Thymus (tissue), 14 donors: ENCODE data around the gene TBCC. TPM values are rescaled to one million over a fixed set of nuclear protein-coding genes. Genes with fewer than 3 reads are reported as not detected.

Experiments used
- DNase-seq, 9 donors: peaks; one replicate each; pipeline ENCODE4 v3.0.0-alpha.2; 2013; ENCODE audit warnings: low spot score in 9 of 9, low read depth in 6 of 9, missing footprints in 1 of 9
- H3K27ac ChIP-seq, 2 donors: one replicate each; pipeline ENCODE4 v1.5.1; 2013; ENCODE audit warnings: control low read depth in 1 of 2, low read depth in 1 of 2, low read length in 1 of 2, mild to moderate bottlenecking in 1 of 2, moderate library complexity in 1 of 2
- H3K27me3 ChIP-seq, 2 donors: one replicate each; pipeline ENCODE4 v1.5.1; 2013; ENCODE audit warnings: low read length in 1 of 2; ENCODE audit not compliant: control insufficient read depth in 2 of 2, insufficient read depth in 1 of 2
- H3K36me3 ChIP-seq, 2 donors: one replicate each; pipeline ENCODE4 v1.5.1; 2013; ENCODE audit warnings: low read length in 1 of 2, mild to moderate bottlenecking in 1 of 2, moderate library complexity in 1 of 2; ENCODE audit not compliant: control insufficient read depth in 2 of 2, insufficient read depth in 2 of 2
- H3K4me1 ChIP-seq, 2 donors: one replicate each; pipeline ENCODE4 v1.5.1; 2013; ENCODE audit warnings: low read length in 2 of 2; ENCODE audit not compliant: control insufficient read depth in 2 of 2, insufficient read depth in 2 of 2
- H3K4me3 ChIP-seq, 2 donors: one replicate each; pipeline ENCODE4 v1.5.1; 2013; ENCODE audit warnings: low read length in 2 of 2, control low read depth in 1 of 2, mild to moderate bottlenecking in 1 of 2
- H3K9me3 ChIP-seq, 2 donors: one replicate each; pipeline ENCODE4 v1.5.1; 2013; ENCODE audit warnings: low read length in 1 of 2, mild to moderate bottlenecking in 1 of 2; ENCODE audit not compliant: control insufficient read depth in 2 of 2, insufficient read depth in 1 of 2
- WGBS: extraction: QIAGEN DNeasy Blood & Tissue Kit; methylation state at CpG from one replicate; pipeline ENCODE4 v1.1.7; 2013; 5-methylcytosine and 5-hydroxymethylcytosine counted together
- long read RNA-seq, 10 donors: transcript quantifications; one replicate each; lab custom pipeline, GENCODE V29; 2026
- polyA plus RNA-seq: library from polyadenylated mRNA; stranded (reverse); fragments of 200-250 nt; gene quantifications from one replicate; pipeline ENCODE4 v1.2.3, GENCODE V29; 2013
- total RNA-seq: library from RNA; stranded (reverse); fragments of 120-200 nt; gene quantifications from one replicate; pipeline ENCODE4 v1.2.4, GENCODE V29; 2013
- donor health status: healthy.

The TBCC gene, protein sequence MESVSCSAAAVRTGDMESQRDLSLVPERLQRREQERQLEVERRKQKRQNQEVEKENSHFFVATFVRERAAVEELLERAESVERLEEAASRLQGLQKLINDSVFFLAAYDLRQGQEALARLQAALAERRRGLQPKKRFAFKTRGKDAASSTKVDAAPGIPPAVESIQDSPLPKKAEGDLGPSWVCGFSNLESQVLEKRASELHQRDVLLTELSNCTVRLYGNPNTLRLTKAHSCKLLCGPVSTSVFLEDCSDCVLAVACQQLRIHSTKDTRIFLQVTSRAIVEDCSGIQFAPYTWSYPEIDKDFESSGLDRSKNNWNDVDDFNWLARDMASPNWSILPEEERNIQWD
- total RNA-seq (31.2 TPM), polyA plus RNA-seq (64.5 TPM)
- long read RNA-seq, donor 1, partial matches to known transcripts = 0 of 2 reads
- long read RNA-seq, donor 1, other reads (novel, unspliced or antisense) = 0 of 2 reads
- long read RNA-seq, donor 2 = 0 reads
- long read RNA-seq, donor 3, transcript TBCC-201 (1 exons, 1,616 nt) = major isoform, 15 of 15 reads
- long read RNA-seq, donor 3, partial matches to known transcripts = 0 of 15 reads
- long read RNA-seq, donor 3, other reads (novel, unspliced or antisense) = 0 of 15 reads
- long read RNA-seq, donor 4, transcript TBCC-201 (1 exons, 1,616 nt) = major isoform, 12 of 12 reads
- long read RNA-seq, donor 4, partial matches to known transcripts = 0 of 12 reads
- long read RNA-seq, donor 4, other reads (novel, unspliced or antisense) = 0 of 12 reads
- long read RNA-seq, donor 5, transcript TBCC-201 (1 exons, 1,616 nt) = major isoform, 38 of 38 reads
- long read RNA-seq, donor 5, partial matches to known transcripts = 0 of 38 reads
- long read RNA-seq, donor 5, other reads (novel, unspliced or antisense) = 0 of 38 reads
- long read RNA-seq, donor 6, transcript TBCC-201 (1 exons, 1,616 nt) = major isoform, 19 of 19 reads
- long read RNA-seq, donor 6, partial matches to known transcripts = 0 of 19 reads
- long read RNA-seq, donor 6, other reads (novel, unspliced or antisense) = 0 of 19 reads
- long read RNA-seq, donor 7, transcript TBCC-201 (1 exons, 1,616 nt) = major isoform, 17 of 17 reads
- long read RNA-seq, donor 7, partial matches to known transcripts = 0 of 17 reads
- long read RNA-seq, donor 7, other reads (novel, unspliced or antisense) = 0 of 17 reads
- long read RNA-seq, donor 8, partial matches to known transcripts = 0 of 2 reads
- long read RNA-seq, donor 8, other reads (novel, unspliced or antisense) = 0 of 2 reads
- long read RNA-seq, donor 9, transcript TBCC-201 (1 exons, 1,616 nt) = major isoform, 10 of 10 reads
- long read RNA-seq, donor 9, partial matches to known transcripts = 0 of 10 reads
- long read RNA-seq, donor 9, other reads (novel, unspliced or antisense) = 0 of 10 reads
- long read RNA-seq, donor 10, transcript TBCC-201 (1 exons, 1,616 nt) = major isoform, 14 of 259 reads
- long read RNA-seq, donor 10, partial matches to known transcripts = 229 of 259 reads
- long read RNA-seq, donor 10, other reads (novel, unspliced or antisense) = 16 of 259 reads

DNA sequence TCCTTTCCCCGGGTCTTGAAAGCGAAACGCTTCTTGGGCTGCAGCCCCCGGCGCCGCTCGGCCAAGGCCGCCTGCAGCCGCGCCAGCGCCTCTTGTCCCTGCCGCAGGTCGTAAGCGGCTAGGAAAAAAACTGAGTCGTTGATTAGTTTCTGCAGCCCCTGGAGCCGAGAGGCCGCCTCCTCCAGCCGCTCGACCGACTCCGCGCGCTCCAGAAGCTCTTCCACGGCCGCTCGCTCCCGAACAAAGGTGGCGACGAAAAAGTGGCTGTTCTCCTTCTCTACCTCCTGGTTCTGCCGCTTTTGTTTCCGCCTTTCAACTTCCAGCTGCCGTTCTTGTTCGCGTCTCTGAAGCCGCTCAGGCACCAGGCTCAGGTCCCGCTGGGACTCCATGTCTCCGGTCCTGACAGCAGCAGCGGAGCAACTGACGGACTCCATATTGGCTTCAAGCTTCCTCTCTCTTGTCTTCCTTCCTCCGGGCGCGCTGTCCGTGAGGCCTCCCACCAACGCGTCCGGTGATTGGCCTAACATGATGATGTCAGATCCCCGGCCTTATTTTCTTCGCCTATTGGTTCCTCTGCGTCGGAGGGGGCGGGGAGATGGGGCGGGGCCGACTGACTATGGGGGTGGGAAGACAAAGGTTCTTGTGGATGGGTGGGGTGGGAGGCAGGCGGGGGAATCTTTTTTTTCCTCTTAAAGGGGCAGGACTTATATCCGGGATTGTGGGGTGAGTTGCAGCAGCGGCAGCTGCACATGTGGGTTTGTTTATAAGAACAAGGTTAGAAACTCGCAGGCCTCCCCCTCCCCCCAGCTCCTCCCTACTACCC is at the start of gene TBCC:
TBCC (minus strand) TSS at position 464 of the 823 bp plus-strand sequence; CDS start at position 434, 30 bp downstream.
- Histone ChIP-seq H3K27ac (peak within 1 kb of the TSS; percentile 98), H3K27me3 (no peaks in the 10 kb centered on the region), H3K36me3 (no peaks in the 10 kb centered on the region), H3K9me3 (peaks cover 0 to 9% of the 10 kb centered on the region in 2 donors), H3K4me1 (peaks cover 12 to 21% of the 10 kb centered on the region in 2 donors), H3K4me3 (peak within 1 kb of the TSS; percentile 76)
- under 1% methylated on average over 57 of the region's 57 CpGs for WGBS
- peak; percentile 89 to 99 (median 96) for DNase-seq

DNA sequence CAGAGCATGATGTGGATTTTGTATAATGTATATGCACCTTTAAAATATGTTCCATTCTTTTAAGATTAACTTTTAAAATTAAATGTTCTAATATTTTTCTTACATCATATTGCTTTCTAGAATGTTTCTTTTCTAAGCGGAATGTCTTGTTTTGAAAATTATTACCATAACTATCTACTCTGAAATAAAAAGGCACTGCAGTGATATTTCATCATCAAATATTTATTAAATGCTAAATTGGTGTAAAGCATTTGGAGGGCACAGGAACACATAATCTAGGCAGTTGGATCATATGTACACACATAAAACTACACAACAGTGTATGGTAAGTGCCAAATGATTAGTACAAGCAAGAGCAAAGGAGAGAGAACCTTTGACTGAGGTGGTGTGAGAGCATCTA is 49.7 kb upstream of the TBCC start:
- Histone ChIP-seq H3K36me3 (no peaks in the 10 kb centered on the region), H3K27ac (no peak overlapping the region), H3K4me3 (no peak overlapping the region), H3K9me3 (no peaks in the 10 kb centered on the region), H3K27me3 (no peaks in the 10 kb centered on the region), H3K4me1 (peaks cover 0 to 2% of the 10 kb centered on the region in 2 donors)
- 98% methylated on average over 1 of the region's 1 CpG for WGBS
- DNase-seq = no peak

DNA sequence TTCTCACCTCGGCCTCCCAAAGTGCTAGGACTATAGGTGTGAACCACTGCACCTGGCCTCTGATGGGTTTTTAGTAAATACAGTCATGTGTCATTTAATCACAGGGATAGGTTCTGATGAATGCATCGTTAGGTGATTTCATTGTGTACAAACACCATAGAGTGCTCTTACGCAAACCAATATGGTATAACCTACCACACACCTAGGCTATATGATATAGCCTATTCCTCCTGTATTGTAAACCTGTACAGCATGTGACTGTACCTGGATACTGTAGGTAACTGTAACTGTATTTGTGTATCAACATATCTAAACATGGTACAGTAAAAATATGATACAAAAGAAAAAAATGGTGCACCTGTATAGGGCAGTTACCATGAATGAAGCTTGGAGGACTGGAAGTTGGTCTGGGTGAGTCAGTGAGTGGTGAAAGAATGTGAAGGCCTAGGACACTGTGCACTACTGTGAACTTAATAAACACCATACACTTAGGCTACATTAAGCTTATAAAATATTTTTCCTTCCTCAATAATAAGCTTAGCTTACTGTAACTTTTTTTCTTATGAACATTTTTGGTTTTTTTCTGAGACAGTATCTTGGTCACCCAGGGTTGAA is 45.9 kb upstream of the TBCC start:
- Histone ChIP-seq H3K27ac (no peak overlapping the region), H3K4me3 (no peak overlapping the region), H3K36me3 (peaks cover 3 to 12% of the 10 kb centered on the region in 2 donors), H3K4me1 (peaks cover 3 to 11% of the 10 kb centered on the region in 2 donors), H3K27me3 (no peaks in the 10 kb centered on the region), H3K9me3 (no peaks in the 10 kb centered on the region)
- 97% methylated on average over 3 of the region's 3 CpGs for WGBS
- DNase-seq = no peak

DNA sequence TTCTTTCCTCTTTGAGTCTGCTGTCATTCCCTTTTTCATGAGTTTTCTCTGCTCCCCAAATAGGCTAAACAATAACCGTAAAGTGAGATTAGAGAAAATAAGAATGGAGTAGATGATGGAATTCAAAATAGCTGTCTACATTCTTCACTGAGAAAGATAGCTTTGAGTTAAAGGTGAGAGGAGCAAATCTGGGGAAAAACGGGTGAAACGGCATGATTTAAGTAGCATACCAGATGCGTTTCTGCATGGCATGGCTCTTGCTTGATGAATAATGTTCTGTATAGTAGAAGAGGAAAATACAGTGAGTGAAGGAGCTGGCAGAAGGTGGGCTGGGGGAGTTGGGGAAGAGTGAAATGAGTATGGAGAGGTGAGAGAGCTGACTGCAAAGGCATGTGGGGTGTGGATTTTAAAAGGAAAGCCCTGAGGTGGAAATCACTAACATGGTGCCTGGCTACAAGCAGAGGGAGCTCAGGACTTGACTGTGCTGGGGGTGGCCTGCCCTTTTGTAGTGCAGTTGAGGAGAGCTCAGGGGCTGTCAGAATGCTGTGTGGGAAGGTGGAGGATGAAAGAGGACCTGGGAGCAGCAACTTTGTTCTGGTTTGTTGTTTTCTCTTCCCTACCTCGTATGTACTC is 44.8 kb upstream of the TBCC start:
- DNase-seq = no peak
- Histone ChIP-seq H3K36me3 (peaks cover 3 to 12% of the 10 kb centered on the region in 2 donors), H3K27me3 (no peaks in the 10 kb centered on the region), H3K4me1 (peaks cover 5 to 16% of the 10 kb centered on the region in 2 donors), H3K9me3 (no peaks in the 10 kb centered on the region), H3K4me3 (no peak overlapping the region), H3K27ac (peak overlapping the region in 1 of 2 donors; percentile 47)
- WGBS = 90% methylated on average over 5 of the region's 5 CpGs

DNA sequence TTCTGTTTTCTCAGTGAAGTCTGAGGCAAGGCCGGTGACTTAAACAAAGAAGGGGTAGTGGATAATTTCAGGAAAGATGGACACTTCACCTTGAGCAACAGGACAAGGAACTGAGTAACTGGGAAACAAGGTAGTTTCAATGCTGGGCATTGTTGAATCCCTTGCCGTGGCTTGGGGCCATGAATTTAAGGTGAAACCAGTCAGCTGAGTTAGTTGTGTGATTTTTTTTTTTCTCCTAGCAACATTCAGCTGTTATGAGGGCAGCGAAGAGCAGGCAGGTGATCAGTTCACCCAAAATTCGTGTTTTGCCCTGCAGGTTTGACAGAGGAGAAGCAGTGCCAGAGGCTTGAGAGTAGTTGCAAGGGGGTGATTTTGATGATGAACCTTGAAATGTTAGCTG is 42.8 kb upstream of the TBCC start:
- Histone ChIP-seq H3K36me3 (peaks cover 3 to 12% of the 10 kb centered on the region in 2 donors), H3K27me3 (no peaks in the 10 kb centered on the region), H3K4me1 (peaks cover 7 to 23% of the 10 kb centered on the region in 2 donors), H3K4me3 (no peak overlapping the region), H3K27ac (no peak overlapping the region), H3K9me3 (no peaks in the 10 kb centered on the region)
- DNase-seq = no peak
- WGBS = 97% methylated on average over 4 of the region's 4 CpGs

DNA sequence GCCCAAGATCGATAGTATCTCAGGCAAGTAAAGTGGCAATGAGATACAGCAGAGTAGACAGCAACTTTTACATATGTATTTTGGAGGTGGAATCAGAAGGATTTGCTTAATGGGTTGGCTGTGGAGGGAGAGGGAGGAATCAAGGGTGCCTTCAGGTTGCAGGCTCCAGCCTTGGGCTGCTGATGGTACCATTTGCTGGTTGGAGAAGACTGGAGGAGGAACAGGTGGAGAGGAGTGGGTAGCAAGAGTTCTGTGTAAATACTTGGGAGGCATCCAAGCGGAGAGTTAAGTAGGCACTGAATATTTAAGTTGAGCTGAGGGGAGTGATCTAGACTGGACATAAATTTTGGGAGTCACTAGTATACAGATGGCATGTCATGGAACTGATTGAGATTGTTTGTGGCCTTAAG is 41.2 kb upstream of the TBCC start:
- H3K27ac ChIP-seq = no peak overlapping the region
- no peaks in the 10 kb centered on the region for H3K27me3 ChIP-seq
- H3K36me3 ChIP-seq = peaks cover 3 to 12% of the 10 kb centered on the region in 2 donors
- no peak for DNase-seq
- no peaks in the 10 kb centered on the region for H3K9me3 ChIP-seq
- H3K4me3 ChIP-seq = no peak overlapping the region
- H3K4me1 ChIP-seq = peaks cover 7 to 23% of the 10 kb centered on the region in 2 donors
- WGBS = 84% methylated on average over 2 of the region's 2 CpGs

DNA sequence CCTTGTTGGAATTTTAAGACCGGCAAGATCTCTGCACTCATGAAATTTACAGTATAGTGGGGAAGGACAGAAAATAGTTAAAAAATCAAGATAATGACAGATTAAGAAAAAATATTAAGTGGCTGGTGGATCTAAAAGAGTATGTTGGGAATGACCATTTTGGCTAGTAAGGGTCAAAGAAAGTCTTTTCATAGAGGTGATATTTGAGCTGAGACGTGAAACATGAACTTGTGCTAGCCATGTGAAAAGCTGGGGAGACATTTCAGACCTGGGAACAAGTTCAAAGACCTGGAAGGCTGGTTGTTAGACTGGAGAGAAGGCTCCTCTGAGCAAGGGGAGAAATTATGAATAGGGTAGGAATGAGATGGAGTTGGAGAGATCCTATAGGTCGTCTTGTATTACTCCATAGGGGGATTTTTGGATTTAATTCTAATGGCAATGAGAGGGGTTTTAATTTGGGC is 40.7 kb upstream of the TBCC start:
- no peak overlapping the region for H3K4me3 ChIP-seq

More for the DNA sequence above, 40.7 kb upstream of the TBCC start:
- no peaks in the 10 kb centered on the region for H3K27me3 ChIP-seq
- no peaks in the 10 kb centered on the region for H3K9me3 ChIP-seq
- DNase-seq = no peak
- peaks cover 7 to 23% of the 10 kb centered on the region in 2 donors for H3K4me1 ChIP-seq
- WGBS = 95% methylated on average over 3 of the region's 3 CpGs
- peaks cover 3 to 12% of the 10 kb centered on the region in 2 donors for H3K36me3 ChIP-seq
- H3K27ac ChIP-seq = no peak overlapping the region
